ENCODE results near the gene METTL13.

DNA sequence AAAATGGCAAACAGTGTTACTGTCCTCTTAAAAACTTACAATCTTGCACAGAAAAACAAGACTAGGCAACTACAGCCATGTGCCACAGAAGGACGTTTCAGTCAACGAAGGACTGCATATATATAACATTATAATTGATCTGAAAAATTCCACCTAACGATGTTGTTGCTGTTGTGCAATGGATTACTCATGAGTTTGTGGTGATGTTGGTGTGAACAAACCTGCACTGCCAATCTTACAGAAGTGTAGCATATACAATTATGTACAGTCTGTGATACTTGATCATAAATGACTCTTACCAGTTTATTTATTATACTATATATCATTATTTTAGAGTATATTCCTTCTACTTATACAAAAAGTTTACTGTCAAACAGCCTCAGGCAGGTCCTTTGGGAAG lies 32.8 kb upstream of the METTL13 start:
- no peak for TF ChIP-seq POLR2AphosphoS5 (IDR thresholded peaks at IDR 0.05)
- TF ChIP-seq, protein P1, sequence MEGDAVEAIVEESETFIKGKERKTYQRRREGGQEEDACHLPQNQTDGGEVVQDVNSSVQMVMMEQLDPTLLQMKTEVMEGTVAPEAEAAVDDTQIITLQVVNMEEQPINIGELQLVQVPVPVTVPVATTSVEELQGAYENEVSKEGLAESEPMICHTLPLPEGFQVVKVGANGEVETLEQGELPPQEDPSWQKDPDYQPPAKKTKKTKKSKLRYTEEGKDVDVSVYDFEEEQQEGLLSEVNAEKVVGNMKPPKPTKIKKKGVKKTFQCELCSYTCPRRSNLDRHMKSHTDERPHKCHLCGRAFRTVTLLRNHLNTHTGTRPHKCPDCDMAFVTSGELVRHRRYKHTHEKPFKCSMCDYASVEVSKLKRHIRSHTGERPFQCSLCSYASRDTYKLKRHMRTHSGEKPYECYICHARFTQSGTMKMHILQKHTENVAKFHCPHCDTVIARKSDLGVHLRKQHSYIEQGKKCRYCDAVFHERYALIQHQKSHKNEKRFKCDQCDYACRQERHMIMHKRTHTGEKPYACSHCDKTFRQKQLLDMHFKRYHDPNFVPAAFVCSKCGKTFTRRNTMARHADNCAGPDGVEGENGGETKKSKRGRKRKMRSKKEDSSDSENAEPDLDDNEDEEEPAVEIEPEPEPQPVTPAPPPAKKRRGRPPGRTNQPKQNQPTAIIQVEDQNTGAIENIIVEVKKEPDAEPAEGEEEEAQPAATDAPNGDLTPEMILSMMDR (IDR thresholded peaks at IDR 0.05) = no peak

Measured in gastroesophageal sphincter (tissue), 3 donors.